Glutamatergic neuron (in vitro differentiated cells): ENCODE measurements around the gene SAMD8. TPM values are rescaled to one million over a fixed set of nuclear protein-coding genes. Genes with fewer than 3 reads are reported as not detected.

ENCODE experiments used
- DNase-seq: peaks from one replicate; pipeline ENCODE4 v3.0.0; 2022
- H3K27ac Mint-ChIP-seq: one replicate; pipeline ENCODE4 v1.8.0; 2020; ENCODE audit warnings: mild to moderate bottlenecking, mixed read lengths, inconsistent platforms; ENCODE audit not compliant: unreplicated experiment
- H3K27me3 Mint-ChIP-seq: one replicate; pipeline ENCODE4 v1.8.0; 2020; ENCODE audit warnings: mild to moderate bottlenecking, moderate library complexity, mixed read lengths, inconsistent platforms; ENCODE audit not compliant: unreplicated experiment
- H3K36me3 Mint-ChIP-seq: one replicate; pipeline ENCODE4 v1.8.0; 2020; ENCODE audit warnings: mild to moderate bottlenecking, mixed read lengths, inconsistent platforms; ENCODE audit not compliant: unreplicated experiment
- H3K4me1 Mint-ChIP-seq: one replicate; pipeline ENCODE4 v1.8.0; 2020; ENCODE audit warnings: mild to moderate bottlenecking, low read depth, mixed read lengths, inconsistent platforms; ENCODE audit not compliant: unreplicated experiment
- H3K4me3 Mint-ChIP-seq: one replicate; pipeline ENCODE4 v1.8.0; 2020; ENCODE audit warnings: mild to moderate bottlenecking, mixed read lengths, inconsistent platforms; ENCODE audit not compliant: unreplicated experiment
- H3K9me3 Mint-ChIP-seq: one replicate; pipeline ENCODE4 v1.8.0; 2020; ENCODE audit warnings: mild to moderate bottlenecking, moderate library complexity, mixed read lengths, inconsistent platforms; ENCODE audit not compliant: unreplicated experiment
- total RNA-seq: library from RNA; stranded (reverse); fragmentation: NEBNext Ultra II Directional; extraction: Animal tissue kit (Norgen Biotek cat#: 25700); gene quantifications from one replicate; pipeline ENCODE4 v1.2.1, GENCODE V29; 2021; ENCODE audit not compliant: unreplicated experiment
- TF ChIP-seq, protein P1 (sequence below): fragments of 200-600 bp; sonication (generic); IDR thresholded peaks from one replicate; pipeline ENCODE4 v1.5.0; 2021; ENCODE audit not compliant: partially characterized antibody, unreplicated experiment

SAMD8 gene
- total RNA-seq, 1 donor from 2014 or later: 32.8 TPM

DNA sequence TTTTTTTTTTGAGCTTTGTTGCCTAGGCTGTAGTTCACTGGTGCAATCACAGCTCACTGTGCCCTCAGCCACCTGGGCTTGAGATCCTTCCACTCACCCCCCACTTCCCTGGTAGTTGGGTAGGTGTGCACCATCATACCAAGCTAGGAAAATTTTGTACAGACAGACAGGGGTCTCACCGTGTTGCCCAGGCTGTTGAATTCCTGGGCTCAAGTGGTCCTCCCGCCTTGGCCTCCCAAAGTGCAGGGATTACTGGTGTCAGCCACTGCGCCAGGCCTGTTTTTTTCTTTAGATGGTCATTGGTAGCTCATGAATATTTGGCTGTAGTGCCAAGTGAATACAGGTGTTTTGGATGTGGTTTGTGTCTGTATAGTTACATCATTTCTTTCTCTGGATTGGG is 116.8 kb downstream of the SAMD8 start:
- TF ChIP-seq, protein P1, sequence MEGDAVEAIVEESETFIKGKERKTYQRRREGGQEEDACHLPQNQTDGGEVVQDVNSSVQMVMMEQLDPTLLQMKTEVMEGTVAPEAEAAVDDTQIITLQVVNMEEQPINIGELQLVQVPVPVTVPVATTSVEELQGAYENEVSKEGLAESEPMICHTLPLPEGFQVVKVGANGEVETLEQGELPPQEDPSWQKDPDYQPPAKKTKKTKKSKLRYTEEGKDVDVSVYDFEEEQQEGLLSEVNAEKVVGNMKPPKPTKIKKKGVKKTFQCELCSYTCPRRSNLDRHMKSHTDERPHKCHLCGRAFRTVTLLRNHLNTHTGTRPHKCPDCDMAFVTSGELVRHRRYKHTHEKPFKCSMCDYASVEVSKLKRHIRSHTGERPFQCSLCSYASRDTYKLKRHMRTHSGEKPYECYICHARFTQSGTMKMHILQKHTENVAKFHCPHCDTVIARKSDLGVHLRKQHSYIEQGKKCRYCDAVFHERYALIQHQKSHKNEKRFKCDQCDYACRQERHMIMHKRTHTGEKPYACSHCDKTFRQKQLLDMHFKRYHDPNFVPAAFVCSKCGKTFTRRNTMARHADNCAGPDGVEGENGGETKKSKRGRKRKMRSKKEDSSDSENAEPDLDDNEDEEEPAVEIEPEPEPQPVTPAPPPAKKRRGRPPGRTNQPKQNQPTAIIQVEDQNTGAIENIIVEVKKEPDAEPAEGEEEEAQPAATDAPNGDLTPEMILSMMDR: no peak
- DNase-seq: no peak
- Mint-ChIP-seq H3K4me1 (peaks cover 17% of the 10 kb centered on the region), H3K27me3 (peaks cover 6% of the 10 kb centered on the region), H3K4me3 (no peak overlapping the region), H3K27ac (no peak overlapping the region), H3K9me3 (peaks cover 5% of the 10 kb centered on the region), H3K36me3 (no peaks in the 10 kb centered on the region)

DNA sequence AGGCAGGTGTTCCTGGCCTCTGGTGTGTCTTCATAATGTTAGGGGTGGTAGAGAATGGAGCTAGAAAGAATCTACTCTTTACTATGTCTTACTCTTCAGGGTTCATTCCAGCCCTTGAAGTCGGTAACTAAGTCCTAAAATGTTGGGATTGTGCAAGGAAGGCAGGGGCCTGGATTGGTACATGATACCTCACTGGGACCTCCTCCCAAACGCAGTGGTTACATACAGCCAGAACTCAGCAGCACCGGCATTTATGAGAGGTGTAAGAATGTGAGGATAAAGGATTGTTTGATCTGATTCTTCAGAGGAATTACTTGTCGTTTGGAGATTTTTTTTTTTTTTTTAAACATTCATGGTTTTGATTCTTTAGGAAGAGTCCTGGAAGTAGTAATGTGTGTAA is 117.4 kb downstream of the SAMD8 start:
- Mint-ChIP-seq H3K36me3 (no peaks in the 10 kb centered on the region), H3K4me1 (peaks cover 20% of the 10 kb centered on the region), H3K27ac (peak overlapping the region; percentile 67), H3K9me3 (peaks cover 4% of the 10 kb centered on the region), H3K4me3 (no peak overlapping the region), H3K27me3 (peaks cover 6% of the 10 kb centered on the region)
- DNase-seq: no peak
- TF ChIP-seq, protein P1: no peak

DNA sequence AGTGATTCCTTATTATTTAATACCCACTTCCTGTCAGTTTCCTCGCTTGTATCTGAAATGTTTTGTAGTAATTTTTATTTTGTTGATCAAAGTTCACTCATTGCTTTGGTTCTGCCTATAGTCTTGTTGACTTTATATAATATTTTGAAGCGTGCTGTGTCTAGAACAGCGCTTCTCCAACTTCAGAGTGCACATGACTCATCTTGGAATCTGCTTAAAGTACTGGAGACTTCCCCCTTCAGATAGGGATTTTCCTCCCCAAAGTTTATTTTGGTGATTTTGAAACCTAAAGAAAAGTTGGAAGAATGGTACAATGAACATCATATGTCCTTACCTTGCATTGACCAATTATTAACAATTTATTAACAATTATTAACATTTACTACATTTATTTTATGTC is 118.5 kb downstream of the SAMD8 start:
- H3K27ac Mint-ChIP-seq: no peak overlapping the region
- H3K9me3 Mint-ChIP-seq: peaks cover 4% of the 10 kb centered on the region
- peaks cover 15% of the 10 kb centered on the region for H3K4me1 Mint-ChIP-seq
- DNase-seq: no peak
- TF ChIP-seq, protein P1: no peak
- H3K36me3 Mint-ChIP-seq: no peaks in the 10 kb centered on the region
- H3K27me3 Mint-ChIP-seq: peaks cover 6% of the 10 kb centered on the region
- H3K4me3 Mint-ChIP-seq: no peak overlapping the region

DNA sequence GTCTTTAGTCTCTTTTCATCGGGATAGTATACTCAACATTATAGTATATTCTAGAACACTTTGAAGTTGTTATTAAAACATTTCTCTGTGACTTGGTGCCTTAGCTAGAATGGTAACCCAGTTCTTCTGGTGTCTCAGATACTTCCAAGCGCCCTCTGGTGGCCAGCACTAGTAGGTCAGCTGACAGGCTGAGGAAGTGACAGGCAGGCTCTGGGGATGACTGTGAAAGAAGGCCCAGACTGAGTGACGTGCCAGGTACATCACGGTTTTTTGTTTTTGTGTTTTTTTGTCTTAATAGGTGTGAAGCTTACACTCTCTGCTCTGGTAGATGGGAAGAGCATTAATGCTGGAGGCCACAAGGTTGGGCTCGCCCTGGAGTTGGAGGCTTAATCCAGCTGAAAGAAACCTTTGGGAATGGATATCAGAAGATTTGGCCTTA is 119.2 kb downstream of the SAMD8 start:
- Mint-ChIP-seq H3K9me3 (peaks cover 4% of the 10 kb centered on the region), H3K36me3 (no peaks in the 10 kb centered on the region), H3K4me1 (peaks cover 14% of the 10 kb centered on the region), H3K27me3 (peaks cover 5% of the 10 kb centered on the region), H3K4me3 (no peak overlapping the region), H3K27ac (no peak overlapping the region)
- TF ChIP-seq, protein P1: peak; percentile 94
- peak; percentile 96 for DNase-seq

Other genes with a start within 250 kb of the SAMD8 start
- gene VDAC2, start 99.1 kb downstream of the SAMD8 start, total RNA-seq: 264 TPM
- gene COMTD1, start 124.3 kb downstream of the SAMD8 start, total RNA-seq: 14.2 TPM